SIG-M5 treated with dmso at 0.1 percent for 504 hours (cell line): Measurements from ENCODE around the gene EPB41L5.

Experiments used
- DNase-seq: peaks from one replicate; lab custom pipeline; 2025; ENCODE audit not compliant: unreplicated experiment; lab: John Stamatoyannopoulos, UW

Gene EPB41L5

DNA sequence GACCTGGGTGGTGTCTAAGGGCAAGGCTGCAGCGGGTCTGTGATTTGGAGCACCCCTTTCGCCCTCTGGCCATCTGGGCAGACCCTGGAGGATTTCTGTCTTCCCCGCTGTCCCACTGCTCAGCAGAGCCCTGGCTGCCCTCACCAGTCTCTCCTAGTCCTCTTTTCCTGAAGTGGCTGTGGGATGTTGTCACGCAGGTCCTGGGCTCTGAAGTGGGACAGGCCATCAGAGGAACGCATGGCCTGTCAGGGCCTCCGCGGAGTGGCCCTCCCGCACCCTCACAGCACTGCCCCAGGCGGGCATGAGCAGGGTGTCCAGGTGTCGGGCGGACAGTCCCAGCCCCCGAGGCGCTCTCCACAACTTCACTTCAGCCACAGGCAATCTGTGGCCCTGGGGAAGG lies 211.4 kb downstream of the EPB41L5 start:
- no peak for DNase-seq

DNA sequence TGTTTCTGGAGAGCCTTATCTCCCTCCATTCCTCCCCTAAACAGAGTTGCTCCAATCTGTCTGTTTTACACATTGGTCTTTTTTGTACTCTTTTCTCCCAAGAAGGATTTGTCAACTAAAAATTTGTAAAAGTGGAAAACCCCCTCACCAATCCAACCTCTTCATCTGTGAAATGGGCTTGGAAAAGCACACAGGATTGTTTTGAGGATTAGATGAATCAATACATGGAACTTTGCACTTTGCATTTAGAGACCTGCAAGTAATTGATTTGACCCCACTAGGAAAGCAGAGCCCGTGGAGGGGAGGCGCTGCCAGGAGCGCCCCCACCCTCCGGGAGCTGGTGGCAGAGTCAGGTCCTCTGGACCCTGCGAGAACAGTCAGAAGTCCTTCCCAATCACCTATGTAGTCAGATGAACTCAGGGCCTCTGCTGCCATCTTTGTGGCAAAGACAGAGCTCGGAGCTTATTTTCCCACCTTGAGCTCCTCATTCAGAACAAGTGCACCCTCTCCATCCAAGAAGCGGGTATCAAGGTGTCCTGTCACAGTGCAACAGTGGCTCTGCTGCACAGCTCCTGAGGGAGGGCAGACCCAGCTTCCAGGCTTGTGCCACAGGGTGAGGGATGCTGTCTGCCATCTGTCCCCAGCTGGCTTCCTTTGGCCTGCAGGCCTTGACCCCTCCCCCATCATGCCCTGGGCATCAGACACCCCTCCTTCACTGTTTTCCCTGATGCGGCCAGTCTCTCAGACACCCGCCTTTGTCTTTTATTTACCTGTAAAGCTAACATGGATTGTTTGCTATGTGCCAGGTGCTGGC lies 212.1 kb downstream of the EPB41L5 start:
- DNase-seq = no peak

DNA sequence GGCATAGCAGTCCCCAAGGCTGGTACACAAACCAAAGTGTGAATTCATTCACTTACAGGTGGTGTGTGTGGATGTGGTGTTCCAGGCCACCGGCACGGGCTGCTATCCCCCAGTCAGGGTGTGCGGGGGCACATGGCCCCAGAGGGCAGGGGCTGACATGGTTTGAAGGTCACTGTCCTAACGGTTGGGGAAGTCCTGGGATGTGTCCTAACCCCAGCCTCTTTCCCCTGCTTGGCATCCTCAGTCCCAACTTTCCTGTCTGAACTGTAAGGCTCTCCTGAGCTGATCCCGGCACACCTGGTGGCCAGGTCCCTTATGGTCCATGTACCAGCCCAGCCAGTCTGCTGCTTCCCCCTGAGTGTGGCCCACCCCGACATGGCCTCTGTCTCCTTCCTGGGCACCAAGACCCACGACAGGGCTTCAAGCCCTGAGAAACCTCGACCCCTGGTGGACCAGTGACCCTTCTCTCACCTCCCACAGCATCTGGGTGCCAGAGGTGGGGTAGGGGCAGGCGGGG lies 212.7 kb downstream of the EPB41L5 start:
- DNase-seq = no peak

DNA sequence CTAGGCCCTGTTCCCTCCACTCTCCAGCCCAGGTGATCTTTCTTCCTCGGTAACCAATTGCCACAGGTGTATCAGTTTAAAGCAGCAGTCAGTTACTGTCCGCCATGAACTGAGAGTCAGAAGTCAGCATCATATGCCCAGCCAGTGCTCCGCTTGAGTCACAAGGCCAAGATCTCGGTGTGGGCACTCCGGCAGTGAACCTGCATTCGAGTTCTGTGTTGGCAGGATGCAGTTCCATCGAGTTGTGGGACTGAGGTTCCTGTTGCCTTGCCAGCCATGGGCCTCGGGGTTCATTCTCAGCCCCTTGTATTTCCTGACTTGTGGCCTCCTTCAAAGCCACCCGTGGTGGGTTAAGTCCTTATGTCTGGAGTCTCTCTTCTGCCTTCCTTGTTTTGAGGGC lies 213.4 kb downstream of the EPB41L5 start:
- no peak for DNase-seq

DNA sequence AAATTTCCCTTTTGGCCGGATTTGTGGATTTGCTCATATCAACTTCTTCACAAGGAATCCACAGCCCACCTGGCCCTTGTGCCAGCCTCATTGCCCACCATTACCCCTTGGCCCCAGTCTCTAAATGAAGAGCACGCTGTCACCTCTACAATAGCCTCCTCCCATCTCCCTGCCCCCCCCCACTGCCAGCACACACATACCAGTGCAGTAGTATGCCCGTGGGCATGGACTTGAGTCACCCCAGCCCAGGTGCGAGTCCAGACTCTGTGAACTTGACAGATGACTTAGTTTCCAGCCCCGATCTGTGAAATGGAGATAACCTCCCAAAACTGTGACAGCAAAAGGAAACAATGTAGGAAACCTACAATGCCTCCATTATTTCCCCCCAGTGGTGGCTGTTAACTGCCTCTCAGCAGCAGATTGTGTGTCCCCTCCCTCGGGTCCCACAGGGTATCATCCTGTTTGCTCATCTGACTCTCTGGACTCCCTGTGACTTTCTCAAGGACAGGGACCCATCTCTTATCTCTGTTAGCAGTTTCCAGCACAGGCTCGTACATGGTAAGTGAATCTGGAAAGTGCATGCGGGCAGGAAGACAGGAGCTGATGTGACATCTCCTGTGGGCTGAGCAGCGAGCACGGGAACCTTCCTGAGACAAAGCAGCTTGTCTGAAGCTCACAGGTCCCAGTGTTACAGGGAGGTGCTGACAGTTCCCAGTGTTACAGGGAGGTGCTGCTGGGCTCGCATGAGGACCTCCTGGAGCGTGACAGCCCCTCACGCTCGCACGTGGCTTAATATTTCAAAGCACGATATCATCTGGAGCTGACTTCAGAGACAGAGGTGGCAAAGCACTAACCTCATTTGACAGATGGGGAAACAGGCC lies 214.5 kb downstream of the EPB41L5 start:
- no peak for DNase-seq

DNA sequence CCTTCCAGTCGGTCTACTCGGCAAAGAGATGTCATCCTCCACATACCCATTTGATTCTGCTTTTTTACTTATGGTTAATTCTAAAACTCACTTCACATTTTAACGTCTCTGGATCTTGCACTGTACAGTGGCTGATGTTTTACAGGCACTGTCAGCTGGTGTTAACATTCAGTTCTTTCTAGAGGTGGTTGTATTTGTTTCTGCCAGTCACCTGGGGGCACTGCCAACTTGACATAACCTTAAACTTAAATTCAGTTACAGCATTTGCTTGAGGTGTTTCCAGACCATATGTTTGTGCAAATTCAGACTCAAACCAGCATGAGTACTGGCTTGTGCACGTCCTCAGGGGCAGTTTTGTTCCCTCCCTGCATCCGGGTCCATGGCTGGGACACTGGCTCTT lies 215.6 kb downstream of the EPB41L5 start:
- DNase-seq = peak; percentile 39
